Measurements from ENCODE around the gene PIP4K2B. TPM values are rescaled to one million over a fixed set of nuclear protein-coding genes. Genes with fewer than 3 reads are reported as not detected.

The PIP4K2B gene
- total and polyA plus RNA-seq, 9 donors = 32.1 to 95.3 (median 66.5) TPM

DNA sequence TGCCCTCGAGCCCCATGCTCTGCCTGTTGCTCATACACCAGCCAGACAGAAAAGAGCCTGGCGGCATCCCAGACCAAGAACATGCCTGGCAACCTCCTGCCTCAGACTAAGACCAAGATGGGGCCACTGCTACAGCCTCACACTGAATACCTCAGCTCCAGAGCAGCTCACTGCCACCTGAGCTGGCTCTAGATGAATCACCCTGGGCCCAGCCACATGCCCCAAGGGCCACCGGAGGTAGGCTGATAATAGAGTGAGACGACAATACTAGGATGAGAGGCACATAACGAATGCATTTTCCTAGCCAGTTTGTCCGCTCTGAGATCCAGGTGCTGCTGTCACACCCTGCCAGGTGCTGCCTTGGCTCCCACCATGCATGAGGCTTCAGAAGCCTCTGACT is 13.0 kb downstream of the PIP4K2B start:
- Histone ChIP-seq H3K27ac (no peak overlapping the region), H3K4me1 (ENCODE audit: insufficient read depth) (peaks cover 2% of the 10 kb centered on the region), H3K36me3 (no peaks in the 10 kb centered on the region), H3K9me3 (no peaks in the 10 kb centered on the region), H3K4me3 (no peak overlapping the region), H3K27me3 (no peaks in the 10 kb centered on the region)
- intact Hi-C loops (cut with DNase I) = loop anchor here in 1 of 4 donors (10.0 kb wide), 1 partner anchor 58 kb away; a partner anchor contains a TSS
- TF ChIP-seq POLR2A (IDR thresholded peaks at IDR 0.05) (no peak), EP300 (IDR thresholded peaks at IDR 0.05) (no peak)
- TF ChIP-seq, protein P1, sequence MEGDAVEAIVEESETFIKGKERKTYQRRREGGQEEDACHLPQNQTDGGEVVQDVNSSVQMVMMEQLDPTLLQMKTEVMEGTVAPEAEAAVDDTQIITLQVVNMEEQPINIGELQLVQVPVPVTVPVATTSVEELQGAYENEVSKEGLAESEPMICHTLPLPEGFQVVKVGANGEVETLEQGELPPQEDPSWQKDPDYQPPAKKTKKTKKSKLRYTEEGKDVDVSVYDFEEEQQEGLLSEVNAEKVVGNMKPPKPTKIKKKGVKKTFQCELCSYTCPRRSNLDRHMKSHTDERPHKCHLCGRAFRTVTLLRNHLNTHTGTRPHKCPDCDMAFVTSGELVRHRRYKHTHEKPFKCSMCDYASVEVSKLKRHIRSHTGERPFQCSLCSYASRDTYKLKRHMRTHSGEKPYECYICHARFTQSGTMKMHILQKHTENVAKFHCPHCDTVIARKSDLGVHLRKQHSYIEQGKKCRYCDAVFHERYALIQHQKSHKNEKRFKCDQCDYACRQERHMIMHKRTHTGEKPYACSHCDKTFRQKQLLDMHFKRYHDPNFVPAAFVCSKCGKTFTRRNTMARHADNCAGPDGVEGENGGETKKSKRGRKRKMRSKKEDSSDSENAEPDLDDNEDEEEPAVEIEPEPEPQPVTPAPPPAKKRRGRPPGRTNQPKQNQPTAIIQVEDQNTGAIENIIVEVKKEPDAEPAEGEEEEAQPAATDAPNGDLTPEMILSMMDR (IDR thresholded peaks at IDR 0.05) = no peak
- DNase-seq = no peak
- WGBS, 3 donors = 83 to 90% (median 84%) methylated on average over 6 of the region's 6 CpGs

DNA sequence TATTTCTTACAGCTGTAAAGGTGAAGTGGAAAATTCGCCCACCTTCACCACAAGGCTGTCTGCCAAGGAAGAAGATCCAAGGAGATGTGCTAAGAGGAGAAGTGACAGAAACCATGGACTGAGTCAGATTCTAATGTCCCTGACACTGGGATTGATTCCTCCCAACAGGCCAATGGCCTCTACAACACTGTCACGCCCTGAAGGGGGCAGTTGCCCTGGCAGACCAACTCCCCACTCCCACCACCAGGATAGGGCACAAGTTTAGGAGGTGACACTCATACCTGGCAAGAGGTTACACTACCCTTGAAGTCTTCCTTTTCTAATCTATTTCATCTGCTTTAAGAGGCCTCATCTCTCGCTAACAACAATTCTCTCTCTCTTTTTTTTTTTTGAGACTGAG is 16.1 kb downstream of the PIP4K2B start:
- H3K4me1 ChIP-seq (ENCODE audit: insufficient read depth) = no peaks in the 10 kb centered on the region
- no peaks in the 10 kb centered on the region for H3K36me3 ChIP-seq
- H3K4me3 ChIP-seq = no peak overlapping the region
- no peaks in the 10 kb centered on the region for H3K9me3 ChIP-seq
- TF ChIP-seq POLR2A (IDR thresholded peaks at IDR 0.05) (no peak), EP300 (IDR thresholded peaks at IDR 0.05) (no peak)
- TF ChIP-seq, protein P1 (IDR thresholded peaks at IDR 0.05) = no peak
- intact Hi-C loops (cut with DNase I) = loop anchor here in 1 of 4 donors (10.0 kb wide), 1 partner anchor 62 kb away; a partner anchor contains a TSS
- no peaks in the 10 kb centered on the region for H3K27me3 ChIP-seq
- H3K27ac ChIP-seq = no peak overlapping the region
- no peak for DNase-seq
- WGBS, 3 donors = 91 to 94% (median 92%) methylated on average over 3 of the region's 3 CpGs

DNA sequence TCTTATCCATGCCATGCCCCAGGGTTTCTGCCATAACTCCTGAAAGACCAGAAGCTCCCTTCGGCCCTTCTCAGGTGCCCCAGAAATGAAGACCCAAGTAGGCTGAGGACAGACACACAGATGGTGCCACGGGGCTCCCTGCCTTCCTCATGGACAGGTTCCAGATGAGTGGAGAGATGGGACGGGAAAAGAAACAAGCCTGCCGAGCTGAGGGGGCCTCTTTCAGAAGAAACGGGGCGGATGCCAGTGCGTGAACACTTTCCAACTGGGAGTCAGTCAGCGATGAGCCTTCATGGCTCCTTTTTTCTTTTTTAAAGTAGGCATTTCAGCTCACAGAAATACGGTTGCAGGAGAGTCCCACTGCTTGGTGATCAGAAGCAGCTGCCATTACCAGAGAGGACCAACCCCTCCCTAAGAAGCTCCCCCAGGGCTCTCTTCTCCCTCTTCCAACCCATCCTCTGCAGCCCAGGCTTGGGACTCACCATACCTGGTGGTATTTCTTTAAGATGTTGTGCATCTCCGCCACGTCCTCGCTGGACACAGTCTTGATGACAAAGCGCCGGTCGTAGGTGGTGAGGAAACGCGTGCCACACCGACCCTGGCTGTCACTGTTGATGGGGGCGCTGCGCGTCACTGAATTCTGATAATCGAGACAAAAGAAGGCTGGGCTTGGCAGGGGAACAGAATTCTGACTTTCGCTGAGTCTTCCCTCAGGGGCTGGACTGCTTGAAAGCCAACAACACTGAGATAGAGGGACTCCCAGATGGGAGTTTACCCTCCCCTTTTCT is 19.2 kb downstream of the PIP4K2B start:
- intact Hi-C loops (cut with DNase I) = loop anchor here in 1 of 4 donors (10.0 kb wide), 1 partner anchor 65 kb away; a partner anchor contains a TSS
- Histone ChIP-seq H3K27ac (no peak overlapping the region), H3K9me3 (no peaks in the 10 kb centered on the region), H3K27me3 (no peaks in the 10 kb centered on the region), H3K4me1 (ENCODE audit: insufficient read depth) (no peaks in the 10 kb centered on the region), H3K4me3 (no peak overlapping the region), H3K36me3 (no peaks in the 10 kb centered on the region)
- WGBS, 3 donors = 82 to 86% (median 83%) methylated on average over 23 of the region's 23 CpGs
- DNase-seq = no peak
- TF ChIP-seq EP300 (IDR thresholded peaks at IDR 0.05) = no peak
- TF ChIP-seq, protein P1 (IDR thresholded peaks at IDR 0.05) = no peak
- no peak for TF ChIP-seq POLR2A (IDR thresholded peaks at IDR 0.05)

DNA sequence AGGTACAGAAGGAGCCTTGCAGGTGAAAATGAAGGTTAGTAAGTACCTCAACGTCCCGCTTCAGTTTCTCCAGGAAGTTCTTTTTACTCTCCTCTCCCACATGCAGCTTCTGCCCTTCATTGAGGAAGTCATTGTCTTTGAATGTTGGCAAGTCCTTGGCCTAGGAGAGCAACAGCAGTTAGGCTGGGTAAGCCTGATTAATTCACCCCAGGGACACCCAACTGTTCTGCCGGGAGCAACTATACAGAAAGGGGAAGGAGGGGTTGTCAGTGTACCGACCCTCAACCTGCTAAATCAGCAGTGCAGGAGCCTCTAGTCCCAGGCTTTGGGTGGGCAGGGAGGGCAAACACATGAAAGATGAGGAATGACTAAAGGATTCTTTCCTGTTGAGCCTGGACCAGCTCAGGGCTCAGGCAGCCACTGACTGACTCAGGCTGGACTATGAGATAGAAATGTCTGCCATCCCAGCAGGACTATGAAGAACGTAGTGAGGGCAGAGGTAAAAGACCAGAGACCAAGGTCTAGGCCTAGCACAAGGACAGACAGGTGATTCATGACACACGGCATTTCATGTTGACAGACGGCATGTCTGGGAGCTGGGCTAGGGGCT is 21.6 kb downstream of the PIP4K2B start:
- Histone ChIP-seq H3K4me3 (no peak overlapping the region), H3K36me3 (no peaks in the 10 kb centered on the region), H3K9me3 (no peaks in the 10 kb centered on the region), H3K27me3 (no peaks in the 10 kb centered on the region), H3K27ac (no peak overlapping the region), H3K4me1 (ENCODE audit: insufficient read depth) (no peaks in the 10 kb centered on the region)
- TF ChIP-seq POLR2A (IDR thresholded peaks at IDR 0.05) = no peak
- TF ChIP-seq, protein P1 (IDR thresholded peaks at IDR 0.05) = no peak
- no peak for TF ChIP-seq EP300 (IDR thresholded peaks at IDR 0.05)
- intact Hi-C loops (cut with DNase I) = no loop called here
- no peak for DNase-seq
- 71 to 83% (median 73%) methylated on average over 7 of the region's 7 CpGs for WGBS, 3 donors
